SK-N-SH (cell line): ENCODE data around the gene TMEM240. TPM values are rescaled to one million over a fixed set of nuclear protein-coding genes. Genes with fewer than 3 reads are reported as not detected.

ENCODE experiments used
- CTCF ChIA-PET: fragments of 300-600, 350-600 bp; formaldehyde crosslinking; extraction: SDS; loops from one replicate; lab custom pipeline; 2021; lab: Yijun Ruan, JAX
- POLR2A ChIA-PET: fragments of 350-600 bp; sonication (Branson Sonifier 250); formaldehyde crosslinking; extraction: SDS; loops from one replicate; lab custom pipeline; 2020; ENCODE audit warnings: antibody characterized with exemption, inconsistent platforms; lab: Yijun Ruan, JAX
- DNase-seq: peaks from one replicate; pipeline ENCODE4 v3.0.0; 2012
- H2AFZ ChIP-seq: fragments of 200-600 bp; sonication (generic); 2 replicates; pipeline ENCODE4 v1.8.1; 2016; ENCODE audit warnings: antibody characterized with exemption, mild to moderate bottlenecking, low read depth
- H3F3A ChIP-seq: fragments of 200-600 bp; sonication (generic); replicated peaks from 2 replicates; pipeline ENCODE3; 2016; ENCODE audit warnings: antibody characterized with exemption, mild to moderate bottlenecking; ENCODE audit not compliant: insufficient read depth
- H3K27ac ChIP-seq, 2 experiments: fragments of 200-500 bp in 1 of 2; fragments of 200-600 bp in 1 of 2; sonication (Bioruptor generic) in 1 of 2; sonication (generic), shearing (Covaris generic) in 1 of 2; 2 replicates each; pipeline versions ENCODE4 v1.5.1 to v1.6.1; 2014 to 2016; ENCODE audit warnings: low read depth in 2 of 2, inconsistent platforms in 1 of 2, low read length in 1 of 2, mild to moderate bottlenecking in 1 of 2, mixed read lengths in 1 of 2
- H3K27me3 ChIP-seq: fragments of 200-600 bp; sonication (generic), shearing (Covaris generic); 2 replicates; pipeline ENCODE4 v1.6.1; 2016; ENCODE audit warnings: mixed run types; ENCODE audit not compliant: insufficient read depth
- H3K36me3 ChIP-seq, 2 experiments: fragments of 200-500 bp in 1 of 2; fragments of 200-600 bp in 1 of 2; sonication (Bioruptor generic) in 1 of 2; sonication (generic) in 1 of 2; replicated peaks in 1 of 2; 2 replicates each; pipeline versions ENCODE3 to v1.5.1; 2014 to 2016; ENCODE audit warnings: low read length in 1 of 2, mild to moderate bottlenecking in 1 of 2; ENCODE audit not compliant: insufficient read depth in 2 of 2, control insufficient read depth in 1 of 2
- H3K4me1 ChIP-seq, 2 experiments: fragments of 200-500 bp in 1 of 2; fragments of 200-600 bp in 1 of 2; sonication (Bioruptor generic) in 1 of 2; sonication (generic), shearing (Covaris generic) in 1 of 2; 2 replicates each; pipeline versions ENCODE4 v1.5.1 to v1.6.1; 2014 to 2016; ENCODE audit warnings: low read depth in 1 of 2, low read length in 1 of 2, mixed run types in 1 of 2; ENCODE audit not compliant: insufficient read depth in 2 of 2, control insufficient read depth in 1 of 2
- H3K4me2 ChIP-seq: fragments of 200-600 bp; sonication (generic), shearing (Covaris generic); 2 replicates; pipeline ENCODE4 v1.6.1; 2017; ENCODE audit warnings: mixed run types
- H3K4me3 ChIP-seq, 2 experiments: fragments of 200-500 bp in 1 of 2; fragments of 200-600 bp in 1 of 2; sonication (Bioruptor generic) in 1 of 2; sonication (generic), shearing (Covaris generic) in 1 of 2; 2 replicates each; pipeline versions ENCODE4 v1.5.1 to v1.8.1; 2014 to 2016; ENCODE audit warnings: low read depth in 2 of 2, inconsistent platforms in 1 of 2, low read length in 1 of 2, mild to moderate bottlenecking in 1 of 2, mixed read lengths in 1 of 2, moderate library complexity in 1 of 2
- H3K79me2 ChIP-seq: fragments of 200-600 bp; sonication (generic); 2 replicates; pipeline ENCODE4 v1.8.1; 2017; ENCODE audit warnings: mild to moderate bottlenecking; ENCODE audit not compliant: insufficient read depth
- H3K9ac ChIP-seq: fragments of 200-600 bp; sonication (generic); 2 replicates; pipeline ENCODE4 v1.6.1; 2017; ENCODE audit warnings: mixed run types
- H3K9me2 ChIP-seq: fragments of 200-600 bp; sonication (generic); 2 replicates; pipeline ENCODE4 v1.6.1; 2017; ENCODE audit warnings: mixed run types
- H3K9me3 ChIP-seq: fragments of 200-600 bp; sonication (generic); 2 replicates; pipeline ENCODE4 v1.6.1; 2017; ENCODE audit warnings: mixed run types, mild to moderate bottlenecking, moderate library complexity
- H4K20me1 ChIP-seq: fragments of 200-600 bp; sonication (generic); 2 replicates; pipeline ENCODE4 v1.6.1; 2017; ENCODE audit warnings: mild to moderate bottlenecking, mixed run types; ENCODE audit not compliant: insufficient read depth
- CHD2 ChIP-seq: fragments of 150-350 bp; IDR thresholded peaks from 2 replicates; pipeline ENCODE4 v1.6.1; 2018; ENCODE audit warnings: low read length; ENCODE audit not compliant: partially characterized antibody
- ELF1 ChIP-seq: IDR thresholded peaks from 2 replicates; pipeline ENCODE4 v1.4.0; 2012
- EZH2phosphoT487 ChIP-seq: fragments of 200-600 bp; sonication (generic); IDR thresholded peaks from 2 replicates; pipeline ENCODE4 v1.6.1; 2017; ENCODE audit warnings: low read depth, mixed run types, mild to moderate bottlenecking, antibody characterized with exemption, moderate library complexity, borderline replicate concordance
- FOXJ3 ChIP-seq: sonication (generic); formaldehyde crosslinking; IDR thresholded peaks from 2 replicates; pipeline ENCODE4 v1.5.1; 2020; ENCODE audit warnings: mild to moderate bottlenecking, missing genetic modification reagents
- FOXM1 ChIP-seq: IDR thresholded peaks from 2 replicates; pipeline ENCODE4 v1.4.0; 2012; ENCODE audit warnings: low read depth, mild to moderate bottlenecking
- MEF2A ChIP-seq: IDR thresholded peaks from 2 replicates; pipeline ENCODE4 v1.4.0; 2012; ENCODE audit warnings: low read depth, borderline replicate concordance
- NFIC ChIP-seq: IDR thresholded peaks from 2 replicates; pipeline ENCODE4 v1.4.0; 2012; ENCODE audit warnings: borderline replicate concordance
- POLR2AphosphoS5 ChIP-seq: IDR thresholded peaks from 2 replicates; pipeline ENCODE4 v1.6.1; 2012; ENCODE audit warnings: low read depth, low read length
- RCOR1 ChIP-seq: fragments of 150-350 bp; IDR thresholded peaks from 2 replicates; pipeline ENCODE4 v1.6.1; 2017; ENCODE audit warnings: antibody characterized with exemption, low read length
- RFX5 ChIP-seq: IDR thresholded peaks from 2 replicates; pipeline ENCODE4 v1.6.1; 2012; ENCODE audit warnings: mild to moderate bottlenecking, improper control_type of control experiment, low read length
- RXRA ChIP-seq: IDR thresholded peaks from 2 replicates; pipeline ENCODE4 v1.4.0; 2012; ENCODE audit warnings: low read depth, mild to moderate bottlenecking, borderline replicate concordance
- SMC3 ChIP-seq: IDR thresholded peaks from 2 replicates; pipeline ENCODE4 v1.6.1; 2012; ENCODE audit warnings: low read depth, low read length, improper control_type of control experiment
- TEAD4 ChIP-seq: IDR thresholded peaks from 2 replicates; pipeline ENCODE4 v1.4.0; 2012; ENCODE audit warnings: mild to moderate bottlenecking, borderline replicate concordance; ENCODE audit not compliant: insufficient read depth
- YY1 ChIP-seq: IDR thresholded peaks from 2 replicates; pipeline ENCODE4 v1.4.0; 2012; ENCODE audit warnings: low read depth, mild to moderate bottlenecking
- WGBS: methylation state at CpG from one replicate; pipeline ENCODE4 v1.1.6; 2017; ENCODE audit warnings: low lambda C conversion rate; 5-methylcytosine and 5-hydroxymethylcytosine counted together
- polyA plus RNA-seq, 3 experiments: library from polyadenylated mRNA; depleted of rRNA; stranded (reverse); fragments of >200 nt; gene quantifications; 2 replicates each; pipeline ENCODE4 v1.2.3, GENCODE V29; 2012
- TF ChIP-seq, protein P1 (sequence below): IDR thresholded peaks from 2 replicates; pipeline ENCODE4 v1.6.1; 2012; ENCODE audit warnings: mild to moderate bottlenecking, low read depth, low read length, moderate library complexity
- TF ChIP-seq, protein P2 (sequence below): fragments of 150-350 bp; IDR thresholded peaks from 2 replicates; pipeline ENCODE4 v1.6.1; 2016; ENCODE audit warnings: mild to moderate bottlenecking, low read depth, low read length
- TF ChIP-seq, protein P3 (sequence below): IDR thresholded peaks from 2 replicates; pipeline ENCODE4 v1.4.0; 2012; ENCODE audit warnings: low read depth

Gene TMEM240
- polyA plus RNA-seq, 1 of the 3 experiments (the other 2 are of a cell fraction) = 6.5 TPM

DNA sequence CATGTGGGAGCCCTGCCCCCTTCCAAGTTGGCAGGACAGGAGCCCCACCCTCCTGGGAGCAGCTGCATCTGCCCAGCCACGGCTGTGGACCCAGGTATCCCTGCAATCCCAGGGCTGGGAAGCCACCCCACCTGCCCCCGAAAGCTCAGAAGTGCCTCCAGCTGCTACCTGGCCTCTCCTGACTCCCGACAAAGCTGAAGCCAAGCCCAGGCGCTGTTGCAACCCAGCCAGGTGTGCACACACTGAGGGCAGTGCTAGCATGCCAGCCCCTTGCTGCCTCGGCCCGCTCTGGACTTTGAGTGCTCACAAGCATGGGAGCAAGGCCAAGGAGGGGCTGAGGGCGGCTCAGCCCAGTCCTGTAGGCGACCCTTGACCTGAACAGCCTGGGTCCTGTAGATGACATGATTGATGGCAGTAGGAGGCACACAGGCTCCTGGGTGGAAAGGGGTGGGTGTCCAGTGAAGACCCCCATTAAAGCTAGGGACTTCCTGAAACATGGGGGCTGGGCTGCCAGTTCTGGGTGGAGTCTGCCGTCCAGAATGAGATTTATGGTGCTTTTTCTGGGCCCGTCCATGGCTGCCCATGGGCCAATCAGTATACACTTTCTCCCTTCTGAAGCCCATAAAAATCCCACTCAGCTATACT, 37.1 kb upstream of the TMEM240 start:
- CTCF ChIA-PET = interaction anchor here (1.0 to 1.3 kb wide), 2 partner anchors 9 to 21 kb away, joined by 3 to 5 read pairs; no protein-coding TSS in a partner anchor
- H3K4me2 ChIP-seq = no peak overlapping the region
- no peak overlapping the region for H3K9ac ChIP-seq
- H3K79me2 ChIP-seq = peaks cover 19% of the 10 kb centered on the region
- no peaks in the 10 kb centered on the region for H3K9me2 ChIP-seq
- peaks cover 14% of the 10 kb centered on the region for H3F3A ChIP-seq
- no peaks in the 10 kb centered on the region for H3K9me3 ChIP-seq
- no peak for DNase-seq
- WGBS = 51% methylated on average over 6 of the region's 10 CpGs
- no peak overlapping the region for H3K27ac ChIP-seq
- H3K4me3 ChIP-seq = no peak overlapping the region
- peaks cover 5% of the 10 kb centered on the region; the same call in 1 of the 2 replicates for H3K27me3 ChIP-seq
- no peak for TF ChIP-seq NFIC
- TF ChIP-seq CHD2 = no peak
- no peak for TF ChIP-seq MEF2A
- no peak for TF ChIP-seq RXRA
- no peak for TF ChIP-seq TEAD4
- no peak for TF ChIP-seq RFX5
- TF ChIP-seq, protein P1, sequence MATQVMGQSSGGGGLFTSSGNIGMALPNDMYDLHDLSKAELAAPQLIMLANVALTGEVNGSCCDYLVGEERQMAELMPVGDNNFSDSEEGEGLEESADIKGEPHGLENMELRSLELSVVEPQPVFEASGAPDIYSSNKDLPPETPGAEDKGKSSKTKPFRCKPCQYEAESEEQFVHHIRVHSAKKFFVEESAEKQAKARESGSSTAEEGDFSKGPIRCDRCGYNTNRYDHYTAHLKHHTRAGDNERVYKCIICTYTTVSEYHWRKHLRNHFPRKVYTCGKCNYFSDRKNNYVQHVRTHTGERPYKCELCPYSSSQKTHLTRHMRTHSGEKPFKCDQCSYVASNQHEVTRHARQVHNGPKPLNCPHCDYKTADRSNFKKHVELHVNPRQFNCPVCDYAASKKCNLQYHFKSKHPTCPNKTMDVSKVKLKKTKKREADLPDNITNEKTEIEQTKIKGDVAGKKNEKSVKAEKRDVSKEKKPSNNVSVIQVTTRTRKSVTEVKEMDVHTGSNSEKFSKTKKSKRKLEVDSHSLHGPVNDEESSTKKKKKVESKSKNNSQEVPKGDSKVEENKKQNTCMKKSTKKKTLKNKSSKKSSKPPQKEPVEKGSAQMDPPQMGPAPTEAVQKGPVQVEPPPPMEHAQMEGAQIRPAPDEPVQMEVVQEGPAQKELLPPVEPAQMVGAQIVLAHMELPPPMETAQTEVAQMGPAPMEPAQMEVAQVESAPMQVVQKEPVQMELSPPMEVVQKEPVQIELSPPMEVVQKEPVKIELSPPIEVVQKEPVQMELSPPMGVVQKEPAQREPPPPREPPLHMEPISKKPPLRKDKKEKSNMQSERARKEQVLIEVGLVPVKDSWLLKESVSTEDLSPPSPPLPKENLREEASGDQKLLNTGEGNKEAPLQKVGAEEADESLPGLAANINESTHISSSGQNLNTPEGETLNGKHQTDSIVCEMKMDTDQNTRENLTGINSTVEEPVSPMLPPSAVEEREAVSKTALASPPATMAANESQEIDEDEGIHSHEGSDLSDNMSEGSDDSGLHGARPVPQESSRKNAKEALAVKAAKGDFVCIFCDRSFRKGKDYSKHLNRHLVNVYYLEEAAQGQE = no peak
- TF ChIP-seq, protein P2, sequence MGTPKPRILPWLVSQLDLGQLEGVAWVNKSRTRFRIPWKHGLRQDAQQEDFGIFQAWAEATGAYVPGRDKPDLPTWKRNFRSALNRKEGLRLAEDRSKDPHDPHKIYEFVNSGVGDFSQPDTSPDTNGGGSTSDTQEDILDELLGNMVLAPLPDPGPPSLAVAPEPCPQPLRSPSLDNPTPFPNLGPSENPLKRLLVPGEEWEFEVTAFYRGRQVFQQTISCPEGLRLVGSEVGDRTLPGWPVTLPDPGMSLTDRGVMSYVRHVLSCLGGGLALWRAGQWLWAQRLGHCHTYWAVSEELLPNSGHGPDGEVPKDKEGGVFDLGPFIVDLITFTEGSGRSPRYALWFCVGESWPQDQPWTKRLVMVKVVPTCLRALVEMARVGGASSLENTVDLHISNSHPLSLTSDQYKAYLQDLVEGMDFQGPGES = no peak
- TF ChIP-seq, protein P3, sequence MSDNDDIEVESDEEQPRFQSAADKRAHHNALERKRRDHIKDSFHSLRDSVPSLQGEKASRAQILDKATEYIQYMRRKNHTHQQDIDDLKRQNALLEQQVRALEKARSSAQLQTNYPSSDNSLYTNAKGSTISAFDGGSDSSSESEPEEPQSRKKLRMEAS = no peak
- no peak for TF ChIP-seq EZH2phosphoT487
- no peak for TF ChIP-seq FOXJ3 (CRISPR knock-in tag)
- TF ChIP-seq POLR2AphosphoS5 = no peak
- no peak for TF ChIP-seq RCOR1
- TF ChIP-seq SMC3 = no peak
- TF ChIP-seq YY1 = no peak
- no peak for TF ChIP-seq FOXM1
- TF ChIP-seq ELF1 = no peak
- TF ChIP-seq, all 33 proteins: peak for 0
- POLR2A ChIA-PET = no interaction called here
- peaks cover 0 to 5% of the 10 kb centered on the region in 2 experiments for H3K36me3 ChIP-seq
- H4K20me1 ChIP-seq = no peaks in the 10 kb centered on the region; the same call in 1 of the 2 replicates
- H3K4me1 ChIP-seq = peaks cover 0 to 7% of the 10 kb centered on the region in 2 experiments; a peak in 1 of 4 replicates
- no peak overlapping the region for H2AFZ ChIP-seq
